Hepatocyte (in vitro differentiated cells): ENCODE results near the gene LRP1B. TPM values are rescaled to one million over a fixed set of nuclear protein-coding genes. Genes with fewer than 3 reads are reported as not detected.

Experiments
- DNase-seq: peaks from one replicate; pipeline ENCODE4 v3.0.0-alpha.2; 2016; ENCODE audit warnings: low spot score
- H2AFZ ChIP-seq: fragments of 200-600 bp; sonication (generic); 2 replicates; pipeline ENCODE4 v1.6.0; 2016; ENCODE audit warnings: antibody characterized with exemption, mild to moderate bottlenecking
- H3K27ac ChIP-seq: fragments of 200-600 bp; sonication (generic); 2 replicates; pipeline ENCODE4 v1.5.1; 2016; ENCODE audit warnings: mild to moderate bottlenecking
- H3K27me3 ChIP-seq: fragments of 200-600 bp; sonication (generic); 2 replicates; pipeline ENCODE4 v1.6.1; 2016
- H3K36me3 ChIP-seq: fragments of 200-600 bp; sonication (generic); replicated peaks from 2 replicates; pipeline ENCODE4 v1.5.1; 2016; ENCODE audit warnings: low read depth; ENCODE audit not compliant: insufficient read depth
- H3K4me1 ChIP-seq: fragments of 200-600 bp; sonication (generic); 2 replicates; pipeline ENCODE4 v1.5.1; 2016; ENCODE audit warnings: mild to moderate bottlenecking, moderate library complexity; ENCODE audit not compliant: insufficient read depth
- H3K4me2 ChIP-seq: fragments of 200-600 bp; sonication (generic); 2 replicates; pipeline ENCODE4 v1.6.0; 2016
- H3K4me3 ChIP-seq: fragments of 200-600 bp; sonication (generic); 2 replicates; pipeline ENCODE4 v1.5.1; 2016; ENCODE audit warnings: mild to moderate bottlenecking
- H3K79me2 ChIP-seq: fragments of 200-600 bp; sonication (generic); 2 replicates; pipeline ENCODE4 v1.6.0; 2017; ENCODE audit warnings: mild to moderate bottlenecking
- H3K9me2 ChIP-seq: fragments of 200-600 bp; sonication (generic); replicated peaks from 2 replicates; pipeline ENCODE4 v1.6.0; 2017; ENCODE audit warnings: mild to moderate bottlenecking; ENCODE audit not compliant: insufficient read depth
- H3K9me3 ChIP-seq: fragments of 200-600 bp; sonication (generic); 2 replicates; pipeline ENCODE4 v1.5.1; 2016; ENCODE audit warnings: low read depth, mild to moderate bottlenecking
- H4K20me1 ChIP-seq: fragments of 200-600 bp; sonication (generic); 2 replicates; pipeline ENCODE4 v1.6.0; 2016; ENCODE audit warnings: mild to moderate bottlenecking; ENCODE audit not compliant: insufficient read depth, poor library complexity, severe bottlenecking
- CTCF ChIP-seq: fragments of 200-600 bp; sonication (generic); IDR thresholded peaks from 2 replicates; pipeline ENCODE4 v1.5.1; 2016; ENCODE audit warnings: antibody characterized with exemption, mild to moderate bottlenecking; ENCODE audit not compliant: poor library complexity
- EZH2 ChIP-seq: fragments of 200-600 bp; sonication (generic); IDR thresholded peaks from 2 replicates; pipeline ENCODE4 v1.6.1; 2016; ENCODE audit warnings: antibody characterized with exemption, mild to moderate bottlenecking, borderline replicate concordance
- EZH2phosphoT487 ChIP-seq: fragments of 200-600 bp; sonication (generic); IDR thresholded peaks from one replicate; pipeline ENCODE4 v1.6.1; 2018; ENCODE audit warnings: antibody characterized with exemption, mild to moderate bottlenecking, low read depth, moderate library complexity; ENCODE audit not compliant: unreplicated experiment, severe bottlenecking
- WGBS: methylation state at CpG from one replicate; pipeline ENCODE4 v1.1.6; 2016; ENCODE audit warnings: low lambda C conversion rate; ENCODE audit errors: missing lambda C conversion rate; 5-methylcytosine and 5-hydroxymethylcytosine counted together
- polyA plus RNA-seq: library from polyadenylated mRNA; unstranded; fragments of >200 nt; fragmentation: Nextera tagmentation; extraction: Ambion mirVana; gene quantifications from 2 replicates; pipeline ENCODE4 v1.2.1, GENCODE V29; 2016
- total RNA-seq: library from RNA; depleted of rRNA; stranded (reverse); fragments of >200 nt; gene quantifications from 2 replicates; pipeline ENCODE4 v1.2.3, GENCODE V29; 2014

The LRP1B gene
- total and polyA plus RNA-seq, 2 experiments from 2014 or later = 0.65 to 2.0 TPM

DNA sequence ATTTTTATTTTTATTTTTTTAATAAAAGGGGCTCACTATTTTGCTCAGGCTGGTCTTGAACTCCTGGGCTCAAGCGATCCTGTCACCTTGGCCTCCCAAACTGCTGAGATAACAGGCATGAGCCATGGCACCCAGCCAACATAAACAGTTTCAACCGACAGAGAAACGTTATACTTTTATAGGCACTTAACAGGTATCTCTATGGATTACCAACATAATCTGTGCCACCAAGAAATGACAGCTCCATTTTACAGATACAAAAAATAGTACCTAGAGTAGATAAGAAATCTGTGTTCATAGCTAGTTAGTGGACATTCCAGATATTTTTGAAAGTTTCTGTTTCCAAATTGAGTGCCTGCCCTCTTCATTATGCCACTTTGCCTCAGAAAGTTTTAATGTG is 1316.7 kb downstream of the LRP1B start:
- Histone ChIP-seq H3K4me3 (no peak overlapping the region), H3K4me2 (no peak overlapping the region), H3K27me3 (no peaks in the 10 kb centered on the region), H3K36me3 (no peaks in the 10 kb centered on the region), H3K9me2 (no peaks in the 10 kb centered on the region), H4K20me1 (no peaks in the 10 kb centered on the region), H3K4me1 (no peaks in the 10 kb centered on the region), H3K27ac (no peak overlapping the region), H2AFZ (no peak overlapping the region), H3K9me3 (no peaks in the 10 kb centered on the region), H3K79me2 (no peaks in the 10 kb centered on the region)
- TF ChIP-seq EZH2 = no peak
- no peak for TF ChIP-seq EZH2phosphoT487
- TF ChIP-seq CTCF = no peak
- no peak for DNase-seq
- 56% methylated on average over 3 of the region's 3 CpGs for WGBS

GRCh38 chr2:140808820-140809219 is 1322.0 kb downstream of the LRP1B start:
- TF ChIP-seq EZH2phosphoT487 (no peak), CTCF (no peak), EZH2 (no peak)
- no peaks in the 10 kb centered on the region for H3K9me3 ChIP-seq
- no peak overlapping the region for H3K27ac ChIP-seq
- no peak overlapping the region for H3K4me2 ChIP-seq
- no peaks in the 10 kb centered on the region for H4K20me1 ChIP-seq
- H2AFZ ChIP-seq = no peak overlapping the region
- no peak for DNase-seq
- no peaks in the 10 kb centered on the region for H3K9me2 ChIP-seq
- no peak overlapping the region for H3K4me3 ChIP-seq
- H3K36me3 ChIP-seq = no peaks in the 10 kb centered on the region
- no peaks in the 10 kb centered on the region for H3K4me1 ChIP-seq
- no peaks in the 10 kb centered on the region for H3K79me2 ChIP-seq
- WGBS = 96% methylated on average over 1 of the region's 1 CpG
- no peaks in the 10 kb centered on the region for H3K27me3 ChIP-seq

- no peaks in the 10 kb centered on the region for H3K4me1 ChIP-seq
- H3K4me2 ChIP-seq = no peak overlapping the region
- WGBS = 65% methylated on average over 1 of the region's 1 CpG
- no peak for TF ChIP-seq EZH2
- no peak for TF ChIP-seq EZH2phosphoT487
- TF ChIP-seq CTCF = no peak
- no peaks in the 10 kb centered on the region for H3K36me3 ChIP-seq
- H3K9me2 ChIP-seq = no peaks in the 10 kb centered on the region
- no peak overlapping the region for H3K27ac ChIP-seq
- H3K27me3 ChIP-seq = no peaks in the 10 kb centered on the region
- H3K4me3 ChIP-seq = no peak overlapping the region
- no peaks in the 10 kb centered on the region for H3K79me2 ChIP-seq
- H4K20me1 ChIP-seq = no peaks in the 10 kb centered on the region
- no peaks in the 10 kb centered on the region for H3K9me3 ChIP-seq
- H2AFZ ChIP-seq = no peak overlapping the region
- DNase-seq = no peak
Observed at GRCh38 chr2:140808211-140808610, 1322.6 kb downstream of the LRP1B start.

DNA sequence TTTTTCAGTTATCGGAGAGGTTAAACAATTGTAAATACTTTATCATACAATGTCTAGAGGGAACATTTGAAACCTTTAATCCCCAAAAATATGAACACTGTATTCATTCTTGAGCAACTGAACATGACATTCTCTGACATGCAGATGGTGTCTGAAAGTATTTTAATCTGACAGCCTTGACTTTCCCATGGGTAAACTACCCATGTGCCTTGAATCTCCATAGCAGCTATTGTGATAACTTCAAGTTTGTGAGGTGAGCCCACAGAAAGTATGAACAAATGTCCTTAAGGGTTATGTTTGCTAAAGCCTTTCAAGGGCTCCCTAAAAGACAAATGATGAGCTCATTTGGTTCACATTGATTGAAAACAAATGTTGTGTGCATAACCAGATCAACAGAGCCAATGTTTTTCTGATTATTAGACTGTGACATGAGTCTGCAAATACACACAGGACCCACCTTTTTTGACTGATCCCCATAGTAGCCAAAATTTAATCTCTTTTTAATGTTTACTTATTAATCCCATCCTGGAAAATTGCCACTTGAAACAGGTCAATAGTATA is 1326.0 kb downstream of the LRP1B start:
- no peaks in the 10 kb centered on the region for H3K9me3 ChIP-seq

More for the DNA sequence above, 1326.0 kb downstream of the LRP1B start:
- Histone ChIP-seq H3K27ac (no peak overlapping the region), H3K9me2 (no peaks in the 10 kb centered on the region), H2AFZ (no peak overlapping the region), H3K79me2 (no peaks in the 10 kb centered on the region), H3K4me1 (no peaks in the 10 kb centered on the region), H4K20me1 (no peaks in the 10 kb centered on the region), H3K4me2 (no peak overlapping the region), H3K4me3 (no peak overlapping the region), H3K36me3 (no peaks in the 10 kb centered on the region), H3K27me3 (no peaks in the 10 kb centered on the region)
- no peak for TF ChIP-seq EZH2phosphoT487
- TF ChIP-seq EZH2 = no peak
- TF ChIP-seq CTCF = no peak
- DNase-seq = no peak
- WGBS = 87% methylated on average over 1 of the region's 1 CpG
